ENCODE data around the gene PIK3AP1.

PIK3AP1 gene

DNA sequence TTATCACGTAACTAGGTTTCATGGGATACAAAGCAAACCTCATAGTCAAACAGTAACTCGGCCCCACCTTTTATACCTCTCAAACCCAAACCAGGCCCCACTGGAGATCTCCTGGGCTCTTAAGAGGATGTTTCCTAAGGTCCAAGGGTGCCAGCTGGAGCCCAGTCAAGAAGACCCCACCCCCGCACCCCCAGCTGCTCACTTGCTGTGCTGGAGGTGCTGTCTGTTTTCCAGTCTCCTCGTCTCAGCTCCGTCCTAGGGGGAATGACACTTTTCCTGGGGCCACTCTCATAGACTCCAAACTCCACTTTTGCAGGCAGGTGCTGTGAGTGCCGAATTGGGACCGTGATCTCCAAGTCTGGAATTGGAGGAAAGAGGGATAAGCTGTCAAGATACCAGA is 110.8 kb downstream of the PIK3AP1 start:
- no peak overlapping the region for H3K4me2 ChIP-seq (ENCODE audit: low read length, poor library complexity, severe bottlenecking)
- H2BK5ac ChIP-seq (ENCODE audit: low read depth, low read length, poor library complexity, severe bottlenecking), result no peak overlapping the region
- H3K4me1 ChIP-seq (ENCODE audit: control insufficient read depth, insufficient read depth, low read depth, low read length), result peaks cover 11% of the 10 kb centered on the region
- H3K79me1 ChIP-seq (replicated peaks; ENCODE audit: low read length, poor library complexity, severe bottlenecking), result no peaks in the 10 kb centered on the region
- no peak overlapping the region for H3K27ac ChIP-seq (ENCODE audit: low read length, poor library complexity, severe bottlenecking)
- H3K4me3 ChIP-seq (ENCODE audit: insufficient read depth in 1 of 2, low read depth in 1 of 2, low read length in 2 of 2), result no peak overlapping the region
- no peak overlapping the region for H4K8ac ChIP-seq (ENCODE audit: low read length)
- DNase-seq, result no peak
- H3K9ac ChIP-seq (ENCODE audit: low read length), result no peak overlapping the region
- H3K27me3 ChIP-seq (ENCODE audit: control insufficient read depth in 1 of 2, insufficient read depth in 1 of 2, low read length in 2 of 2), result peaks cover 0 to 17% of the 10 kb centered on the region in 2 experiments
- H2AK5ac ChIP-seq (ENCODE audit: low read length, severe bottlenecking), result no peak overlapping the region
- H3K18ac ChIP-seq (ENCODE audit: low read depth in 1 of 2, low read length in 2 of 2), result no peak overlapping the region
- no peak overlapping the region for H3K4ac ChIP-seq (ENCODE audit: low read depth in 1 of 2, low read length in 2 of 2)
- H3K36me3 ChIP-seq (ENCODE audit: control insufficient read depth in 1 of 2, insufficient read depth in 2 of 2, low read depth in 1 of 2, low read length in 2 of 2), result no peaks in the 10 kb centered on the region
- whole genome bisulfite sequencing, result 90% methylated on average over 7 of the region's 7 CpGs
- H3K9me3 ChIP-seq (ENCODE audit: control insufficient read depth, low read length), result no peaks in the 10 kb centered on the region
- H4K91ac ChIP-seq (ENCODE audit: low read length), result no peak overlapping the region
- H3K14ac ChIP-seq (ENCODE audit: low read length in 2 of 2), result no peak overlapping the region
- H2BK12ac ChIP-seq (ENCODE audit: low read length in 2 of 2), result no peak overlapping the region
- no peak overlapping the region for H3K23ac ChIP-seq (ENCODE audit: low read length in 2 of 2)
- no peak overlapping the region for H2BK120ac ChIP-seq (ENCODE audit: low read depth, low read length)
- no peak overlapping the region for H2AFZ ChIP-seq (ENCODE audit: low read depth, low read length)
- no peak overlapping the region for H2BK15ac ChIP-seq (ENCODE audit: low read depth, poor library complexity, severe bottlenecking)

GRCh38 chr10:96608805-96609204 is 111.5 kb downstream of the PIK3AP1 start:
- Histone ChIP-seq H3K23ac (ENCODE audit: low read length in 2 of 2) (no peak overlapping the region), H3K4me2 (ENCODE audit: low read length, poor library complexity, severe bottlenecking) (no peak overlapping the region), H2BK5ac (ENCODE audit: low read depth, low read length, poor library complexity, severe bottlenecking) (no peak overlapping the region), H3K4ac (ENCODE audit: low read depth in 1 of 2, low read length in 2 of 2) (no peak overlapping the region), H3K14ac (ENCODE audit: low read length in 2 of 2) (no peak overlapping the region), H3K9ac (ENCODE audit: low read length) (no peak overlapping the region), H2BK12ac (ENCODE audit: low read length in 2 of 2) (no peak overlapping the region), H4K8ac (ENCODE audit: low read length) (no peak overlapping the region), H3K79me1 (replicated peaks; ENCODE audit: low read length, poor library complexity, severe bottlenecking) (no peaks in the 10 kb centered on the region), H3K18ac (ENCODE audit: low read depth in 1 of 2, low read length in 2 of 2) (no peak overlapping the region), H3K9me3 (ENCODE audit: control insufficient read depth, low read length) (no peaks in the 10 kb centered on the region), H4K91ac (ENCODE audit: low read length) (no peak overlapping the region), H3K4me3 (ENCODE audit: insufficient read depth in 1 of 2, low read depth in 1 of 2, low read length in 2 of 2) (no peak overlapping the region), H2BK120ac (ENCODE audit: low read depth, low read length) (no peak overlapping the region), H2AK5ac (ENCODE audit: low read length, severe bottlenecking) (no peak overlapping the region), H3K36me3 (ENCODE audit: control insufficient read depth in 1 of 2, insufficient read depth in 2 of 2, low read depth in 1 of 2, low read length in 2 of 2) (no peaks in the 10 kb centered on the region), H2AFZ (ENCODE audit: low read depth, low read length) (no peak overlapping the region), H3K4me1 (ENCODE audit: control insufficient read depth, insufficient read depth, low read depth, low read length) (peaks cover 8% of the 10 kb centered on the region), H3K27ac (ENCODE audit: low read length, poor library complexity, severe bottlenecking) (no peak overlapping the region), H2BK15ac (ENCODE audit: low read depth, poor library complexity, severe bottlenecking) (no peak overlapping the region), H3K27me3 (ENCODE audit: control insufficient read depth in 1 of 2, insufficient read depth in 1 of 2, low read length in 2 of 2) (peaks cover 0 to 17% of the 10 kb centered on the region in 2 experiments)
- whole genome bisulfite sequencing, result 85% methylated on average over 5 of the region's 5 CpGs
- DNase-seq, result no peak

DNA sequence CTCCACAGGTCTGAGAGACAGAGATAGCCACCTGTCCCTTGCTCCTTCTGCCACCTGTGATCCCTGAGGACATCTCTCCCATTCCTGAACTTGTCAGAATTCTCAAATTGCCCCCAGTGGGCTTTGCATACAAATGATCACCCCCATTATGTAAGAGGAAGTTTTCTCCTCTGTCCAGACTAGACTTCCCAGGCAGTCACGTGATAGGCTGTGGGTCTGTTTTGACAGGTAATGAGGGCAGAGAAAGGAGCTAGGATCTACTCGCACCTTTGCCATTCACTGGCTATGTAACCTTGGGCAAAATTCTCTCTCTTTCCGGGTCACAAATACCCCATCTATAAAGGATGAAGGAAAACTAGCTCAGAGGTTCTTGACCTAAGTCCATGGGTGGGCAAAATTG is 112.1 kb downstream of the PIK3AP1 start:
- no peak overlapping the region for H3K4me3 ChIP-seq (ENCODE audit: insufficient read depth in 1 of 2, low read depth in 1 of 2, low read length in 2 of 2)
- no peaks in the 10 kb centered on the region for H3K36me3 ChIP-seq (ENCODE audit: control insufficient read depth in 1 of 2, insufficient read depth in 2 of 2, low read depth in 1 of 2, low read length in 2 of 2)
- 100% methylated on average over 1 of the region's 3 CpGs for WGBS
- no peak for DNase-seq
- H2BK120ac ChIP-seq (ENCODE audit: low read depth, low read length), result no peak overlapping the region
- peaks cover 0 to 17% of the 10 kb centered on the region in 2 experiments for H3K27me3 ChIP-seq (ENCODE audit: control insufficient read depth in 1 of 2, insufficient read depth in 1 of 2, low read length in 2 of 2)
- no peak overlapping the region for H3K14ac ChIP-seq (ENCODE audit: low read length in 2 of 2)
- no peak overlapping the region for H2BK15ac ChIP-seq (ENCODE audit: low read depth, poor library complexity, severe bottlenecking)
- no peak overlapping the region for H3K4me2 ChIP-seq (ENCODE audit: low read length, poor library complexity, severe bottlenecking)
- no peak overlapping the region for H3K18ac ChIP-seq (ENCODE audit: low read depth in 1 of 2, low read length in 2 of 2)
- no peak overlapping the region for H3K23ac ChIP-seq (ENCODE audit: low read length in 2 of 2)
- no peak overlapping the region for H2AFZ ChIP-seq (ENCODE audit: low read depth, low read length)
- no peak overlapping the region for H2BK12ac ChIP-seq (ENCODE audit: low read length in 2 of 2)
- no peak overlapping the region for H3K9ac ChIP-seq (ENCODE audit: low read length)
- H3K4me1 ChIP-seq (ENCODE audit: control insufficient read depth, insufficient read depth, low read depth, low read length), result peaks cover 6% of the 10 kb centered on the region
- H3K4ac ChIP-seq (ENCODE audit: low read depth in 1 of 2, low read length in 2 of 2), result no peak overlapping the region
- no peak overlapping the region for H3K27ac ChIP-seq (ENCODE audit: low read length, poor library complexity, severe bottlenecking)
- H4K91ac ChIP-seq (ENCODE audit: low read length), result no peak overlapping the region
- no peaks in the 10 kb centered on the region for H3K9me3 ChIP-seq (ENCODE audit: control insufficient read depth, low read length)
- H4K8ac ChIP-seq (ENCODE audit: low read length), result no peak overlapping the region
- no peaks in the 10 kb centered on the region for H3K79me1 ChIP-seq (replicated peaks; ENCODE audit: low read length, poor library complexity, severe bottlenecking)
- no peak overlapping the region for H2AK5ac ChIP-seq (ENCODE audit: low read length, severe bottlenecking)
- H2BK5ac ChIP-seq (ENCODE audit: low read depth, low read length, poor library complexity, severe bottlenecking), result no peak overlapping the region

GRCh38 chr10:96606946-96607345 is 113.4 kb downstream of the PIK3AP1 start:
- H3K9me3 ChIP-seq (ENCODE audit: control insufficient read depth, low read length), result no peaks in the 10 kb centered on the region
- no peaks in the 10 kb centered on the region for H3K79me1 ChIP-seq (replicated peaks; ENCODE audit: low read length, poor library complexity, severe bottlenecking)
- no peak overlapping the region for H4K8ac ChIP-seq (ENCODE audit: low read length)
- no peak overlapping the region for H3K18ac ChIP-seq (ENCODE audit: low read depth in 1 of 2, low read length in 2 of 2)
- H3K4me3 ChIP-seq (ENCODE audit: insufficient read depth in 1 of 2, low read depth in 1 of 2, low read length in 2 of 2), result no peak overlapping the region
- H4K91ac ChIP-seq (ENCODE audit: low read length), result no peak overlapping the region
- no peak overlapping the region for H3K9ac ChIP-seq (ENCODE audit: low read length)
- peaks cover 0 to 17% of the 10 kb centered on the region in 2 experiments for H3K27me3 ChIP-seq (ENCODE audit: control insufficient read depth in 1 of 2, insufficient read depth in 1 of 2, low read length in 2 of 2)
- no peak overlapping the region for H2BK5ac ChIP-seq (ENCODE audit: low read depth, low read length, poor library complexity, severe bottlenecking)
- H3K23ac ChIP-seq (ENCODE audit: low read length in 2 of 2), result no peak overlapping the region
- no peak overlapping the region for H2BK12ac ChIP-seq (ENCODE audit: low read length in 2 of 2)
- WGBS, result no CpG with 5 or more reads among the region's 1 CpG
- no peak overlapping the region for H2AFZ ChIP-seq (ENCODE audit: low read depth, low read length)
- no peak overlapping the region for H3K27ac ChIP-seq (ENCODE audit: low read length, poor library complexity, severe bottlenecking)
- no peak overlapping the region for H3K14ac ChIP-seq (ENCODE audit: low read length in 2 of 2)
- DNase-seq, result no peak
- H3K36me3 ChIP-seq (ENCODE audit: control insufficient read depth in 1 of 2, insufficient read depth in 2 of 2, low read depth in 1 of 2, low read length in 2 of 2), result no peaks in the 10 kb centered on the region
- H3K4ac ChIP-seq (ENCODE audit: low read depth in 1 of 2, low read length in 2 of 2), result no peak overlapping the region
- H3K4me2 ChIP-seq (ENCODE audit: low read length, poor library complexity, severe bottlenecking), result no peak overlapping the region
- H3K4me1 ChIP-seq (ENCODE audit: control insufficient read depth, insufficient read depth, low read depth, low read length), result peaks cover 6% of the 10 kb centered on the region
- no peak overlapping the region for H2AK5ac ChIP-seq (ENCODE audit: low read length, severe bottlenecking)
- H2BK120ac ChIP-seq (ENCODE audit: low read depth, low read length), result no peak overlapping the region
- no peak overlapping the region for H2BK15ac ChIP-seq (ENCODE audit: low read depth, poor library complexity, severe bottlenecking)
